ENCODE data around the gene COG2.
A peak's percentile ranks its signal among the peaks of the same experiment; 100 is the strongest.
"Not testable (repeated sequence)": the region's sequence is repeated elsewhere in the genome, so short reads cannot be mapped to it uniquely, and the experiment has no call there.

COG2 gene

GRCh38 chr1:230642263-230642959, at the start of gene COG2:
TSS of gene COG2 (plus strand) at chr1:230642481. CDS start at chr1:230642607, 126 bp downstream.
- FAIRE-seq (no peak), DNase-seq (ENCODE audit: low spot score) (peak; percentile 80)

GRCh38 chr1:230592848-230593414, 49.4 kb upstream of the COG2 start:
- DNase-seq (ENCODE audit: low spot score) (no peak), FAIRE-seq (no peak)

GRCh38 chr1:230594214-230594773, 48.0 kb upstream of the COG2 start:
- no peak for DNase-seq (ENCODE audit: low spot score)
- FAIRE-seq = no peak

- no peak for DNase-seq (ENCODE audit: low spot score)
- FAIRE-seq = no peak
Observed at GRCh38 chr1:230595181-230595580, 47.1 kb upstream of the COG2 start.

- DNase-seq (ENCODE audit: low spot score) (no peak), FAIRE-seq (no peak)
Observed at GRCh38 chr1:230596306-230596705, 46.0 kb upstream of the COG2 start.

- no peak for FAIRE-seq
- no peak for DNase-seq (ENCODE audit: low spot score)
Observed at GRCh38 chr1:230598745-230599144, 43.5 kb upstream of the COG2 start.

GRCh38 chr1:230599926-230600656, 42.2 kb upstream of the COG2 start:
- FAIRE-seq = no peak
- DNase-seq (ENCODE audit: low spot score) = no peak

- not testable (repeated sequence) for FAIRE-seq
Observed at GRCh38 chr1:230600657-230601400, 41.5 kb upstream of the COG2 start.

GRCh38 chr1:230609208-230609607, 33.1 kb upstream of the COG2 start:
- FAIRE-seq (no peak), DNase-seq (ENCODE audit: low spot score) (no peak)

More at GRCh38 chr1:230600657-230601400, 41.5 kb upstream of the COG2 start:
- DNase-seq (ENCODE audit: low spot score) = not testable (repeated sequence)

GRCh38 chr1:230610589-230610988, 31.7 kb upstream of the COG2 start:
- no peak for DNase-seq (ENCODE audit: low spot score)
- no peak for FAIRE-seq

- no peak for DNase-seq (ENCODE audit: low spot score)
- FAIRE-seq = no peak
Observed at GRCh38 chr1:230611128-230611877, 31.0 kb upstream of the COG2 start.

- DNase-seq (ENCODE audit: low spot score) (no peak), FAIRE-seq (no peak)
Observed at GRCh38 chr1:230611878-230612235, 30.4 kb upstream of the COG2 start.

- no peak for FAIRE-seq
- DNase-seq (ENCODE audit: low spot score) = no peak
Observed at GRCh38 chr1:230612651-230613050, 29.6 kb upstream of the COG2 start.

GRCh38 chr1:230614121-230614520, 28.2 kb upstream of the COG2 start:
- FAIRE-seq = no peak
- DNase-seq (ENCODE audit: low spot score) = no peak

GRCh38 chr1:230618537-230618936, 23.7 kb upstream of the COG2 start:
- DNase-seq (ENCODE audit: low spot score) = no peak
- FAIRE-seq = no peak

- DNase-seq (ENCODE audit: low spot score) = no peak
- no peak for FAIRE-seq
Observed at GRCh38 chr1:230620649-230621323, 21.5 kb upstream of the COG2 start.

GRCh38 chr1:230621324-230622030, 20.8 kb upstream of the COG2 start:
- FAIRE-seq (no peak), DNase-seq (ENCODE audit: low spot score) (no peak)

- FAIRE-seq = no peak
- DNase-seq (ENCODE audit: low spot score) = no peak
Observed at GRCh38 chr1:230622151-230622550, 20.1 kb upstream of the COG2 start.

- no peak for FAIRE-seq
- DNase-seq (ENCODE audit: low spot score) = no peak
Observed at GRCh38 chr1:230624097-230624713, 18.1 kb upstream of the COG2 start.
